HepG2 (cell line): Measurements from ENCODE around the gene SCRN3. TPM values are rescaled to one million over a fixed set of nuclear protein-coding genes. Genes with fewer than 3 reads are reported as not detected.
A peak's percentile ranks its signal among the peaks of the same experiment; 100 is the strongest.

ENCODE experiments used
- CCDC6 ChIP-seq: sonication (generic); formaldehyde crosslinking; IDR thresholded peaks from 2 replicates; pipeline ENCODE4 v1.8.1; 2022; ENCODE audit warnings: mild to moderate bottlenecking, missing genetic modification reagents, moderate library complexity
- ETV6 ChIP-seq: sonication (generic); formaldehyde crosslinking; conservative IDR thresholded peaks from 2 replicates; pipeline ENCODE4 v1.4.0; 2020; ENCODE audit warnings: missing genetic modification reagents
- GABPA ChIP-seq, 2 experiments: IDR thresholded peaks; 2 replicates each; pipeline ENCODE4 v1.6.1; 2011 to 2016; ENCODE audit warnings: low read depth in 2 of 2, low read length in 1 of 2, missing biosample characterization in 1 of 2, missing genetic modification characterization in 1 of 2
- GFI1 ChIP-seq: sonication (generic); formaldehyde crosslinking; IDR thresholded peaks from 2 replicates; pipeline ENCODE4 v1.5.0; 2020; ENCODE audit warnings: missing genetic modification reagents, mild to moderate bottlenecking, borderline replicate concordance
- NCOR1 ChIP-seq: fragments of 200-600 bp; sonication (generic); IDR thresholded peaks from 2 replicates; pipeline ENCODE4 v1.7.0; 2017; ENCODE audit warnings: antibody characterized with exemption, low read length, borderline replicate concordance
- NFE2 ChIP-seq: sonication (generic); formaldehyde crosslinking; IDR thresholded peaks from 2 replicates; pipeline ENCODE4 v1.4.0; 2020; ENCODE audit warnings: missing genetic modification reagents
- NPAS2 ChIP-seq: sonication (generic); formaldehyde crosslinking; IDR thresholded peaks from 2 replicates; pipeline ENCODE4 v1.8.0; 2022; ENCODE audit warnings: mild to moderate bottlenecking, missing genetic modification reagents, borderline replicate concordance
- PHF21A ChIP-seq: sonication (generic); formaldehyde crosslinking; IDR thresholded peaks from 2 replicates; pipeline ENCODE4 v1.5.0; 2020; ENCODE audit warnings: mild to moderate bottlenecking, missing genetic modification reagents
- POLR2G ChIP-seq: fragments of 200-400 bp; formaldehyde crosslinking; IDR thresholded peaks from 2 replicates; pipeline ENCODE4 v1.6.1; 2018; ENCODE audit warnings: mild to moderate bottlenecking, low read depth, low read length, moderate library complexity
- RAD51 ChIP-seq: fragments of 450-650 bp; IDR thresholded peaks from 2 replicates; pipeline ENCODE4 v1.6.1; 2016; ENCODE audit warnings: borderline replicate concordance
- RORA ChIP-seq: sonication (generic); formaldehyde crosslinking; IDR thresholded peaks from 2 replicates; pipeline ENCODE4 v1.5.0; 2020; ENCODE audit warnings: mild to moderate bottlenecking, missing genetic modification reagents, moderate library complexity
- ZBTB4 ChIP-seq: sonication (generic); formaldehyde crosslinking; IDR thresholded peaks from 2 replicates; pipeline ENCODE4 v1.4.0; 2020; ENCODE audit warnings: missing genetic modification reagents, mild to moderate bottlenecking, borderline replicate concordance
- ZFP1 ChIP-seq: IDR thresholded peaks from 2 replicates; pipeline ENCODE4 v1.6.1; 2016
- ZNF136 ChIP-seq: sonication (generic); formaldehyde crosslinking; IDR thresholded peaks from 2 replicates; pipeline ENCODE4 v1.8.1; 2022; ENCODE audit warnings: low read depth, mild to moderate bottlenecking, moderate library complexity, missing genetic modification reagents
- ZNF281 ChIP-seq: sonication (generic); formaldehyde crosslinking; IDR thresholded peaks from 2 replicates; pipeline ENCODE4 v1.4.0; 2020; ENCODE audit warnings: missing genetic modification reagents, borderline replicate concordance
- ZNF446 ChIP-seq: sonication (generic); formaldehyde crosslinking; IDR thresholded peaks from 2 replicates; pipeline ENCODE4 v1.5.0; 2020; ENCODE audit warnings: mild to moderate bottlenecking, missing genetic modification reagents
- polyA plus RNA-seq, 8 experiments: library from polyadenylated mRNA; depleted of rRNA in 3 of 8; stranded (reverse) in 7 of 8; unstranded in 1 of 8; fragments of >200 nt; fragmentation: Illumina TruSeq in 4 of 8; extraction: Trizol in 4 of 8; gene quantifications; 2 replicates each; pipeline versions ENCODE4 v1.2.1 to v1.2.3, GENCODE V29; 2011 to 2016; ENCODE audit warnings: low read depth in 4 of 8, missing spikeins in 1 of 8, mixed read lengths in 1 of 8; ENCODE audit not compliant: insufficient read depth in 1 of 8
- total RNA-seq, 5 experiments: library from RNA; depleted of rRNA; stranded (reverse); fragments of >200 nt; fragmentation: Illumina TruSeq; extraction: Trizol; gene quantifications; 2 replicates each; pipeline ENCODE4 v1.2.3, GENCODE V29; 2016; ENCODE audit warnings: low read depth in 1 of 5
- TF ChIP-seq, protein P1 (sequence below): sonication (generic); formaldehyde crosslinking; IDR thresholded peaks from 2 replicates; pipeline ENCODE4 v1.5.1; 2020; ENCODE audit warnings: mild to moderate bottlenecking, missing genetic modification reagents, borderline replicate concordance

SCRN3 gene
- total and polyA plus RNA-seq, 2 of the 13 experiments (the other 11 are each of a cell fraction or from before 2014, with no cell fraction given), result 6.6 to 11.3 TPM

DNA sequence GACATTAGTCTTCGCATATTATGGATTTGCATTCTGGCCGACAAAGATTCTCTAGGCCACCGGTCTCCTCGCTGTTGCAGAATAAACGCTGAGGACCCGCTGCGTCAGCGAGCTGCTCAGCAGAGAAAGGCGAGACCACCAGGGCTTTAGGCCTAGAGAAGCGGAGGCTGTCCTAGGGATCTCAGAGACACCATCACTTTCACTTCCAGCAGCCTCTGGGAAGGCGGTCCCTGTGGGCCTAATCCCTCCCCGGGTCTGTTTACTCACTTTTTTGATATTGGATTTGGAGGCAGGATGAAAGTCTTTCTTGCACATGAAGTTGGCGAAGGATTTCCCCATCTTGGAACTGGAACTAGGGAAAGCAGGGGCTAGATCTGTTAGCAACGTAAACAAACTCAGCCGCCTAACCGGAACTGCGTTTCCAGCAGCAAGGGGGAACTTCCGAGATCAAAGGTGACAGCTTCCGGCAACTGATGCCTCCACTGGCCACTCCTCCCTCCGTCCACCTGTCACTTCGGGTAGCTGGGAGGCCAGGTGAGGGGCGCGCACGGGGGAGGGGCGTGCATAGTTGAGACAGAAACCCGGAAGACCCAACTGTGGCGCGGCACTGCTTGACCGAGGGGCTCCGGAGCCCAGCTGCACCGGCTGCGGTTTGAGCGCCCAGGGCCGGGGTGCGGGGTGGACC is at the start of gene SCRN3 (continued):
- TF ChIP-seq ZNF281 (CRISPR knock-in tag) (peak; percentile 94), ZFP1 (no peak), NCOR1 (peak; percentile 38; the same call in 1 of the 2 replicates), ZBTB4 (no peak), ZNF136 (CRISPR knock-in tag) (no peak), ZNF446 (CRISPR knock-in tag) (no peak), RORA (CRISPR knock-in tag) (no peak; the same call in 1 of the 2 replicates), POLR2G (peak; percentile 96), GABPA (IDR thresholded peaks at IDR 0.05; ENCODE audit: low read depth, low read length) (peak; percentile 94), GABPA (CRISPR knock-in tag; IDR thresholded peaks at IDR 0.05; ENCODE audit: low read depth) (peak; percentile 99), NFE2 (CRISPR knock-in tag) (no peak), PHF21A (CRISPR knock-in tag) (peak; percentile 56; the same call in 1 of the 2 replicates), GFI1 (CRISPR knock-in tag) (0 out of 2 replicates have a peak, but pooled peaks have one; percentile 25), CCDC6 (CRISPR knock-in tag) (peak; percentile 81), RAD51 (no peak), NPAS2 (CRISPR knock-in tag) (no peak), ETV6 (0 out of 2 replicates have a peak, but pooled peaks have one; percentile 61)
- TF ChIP-seq, protein P1, sequence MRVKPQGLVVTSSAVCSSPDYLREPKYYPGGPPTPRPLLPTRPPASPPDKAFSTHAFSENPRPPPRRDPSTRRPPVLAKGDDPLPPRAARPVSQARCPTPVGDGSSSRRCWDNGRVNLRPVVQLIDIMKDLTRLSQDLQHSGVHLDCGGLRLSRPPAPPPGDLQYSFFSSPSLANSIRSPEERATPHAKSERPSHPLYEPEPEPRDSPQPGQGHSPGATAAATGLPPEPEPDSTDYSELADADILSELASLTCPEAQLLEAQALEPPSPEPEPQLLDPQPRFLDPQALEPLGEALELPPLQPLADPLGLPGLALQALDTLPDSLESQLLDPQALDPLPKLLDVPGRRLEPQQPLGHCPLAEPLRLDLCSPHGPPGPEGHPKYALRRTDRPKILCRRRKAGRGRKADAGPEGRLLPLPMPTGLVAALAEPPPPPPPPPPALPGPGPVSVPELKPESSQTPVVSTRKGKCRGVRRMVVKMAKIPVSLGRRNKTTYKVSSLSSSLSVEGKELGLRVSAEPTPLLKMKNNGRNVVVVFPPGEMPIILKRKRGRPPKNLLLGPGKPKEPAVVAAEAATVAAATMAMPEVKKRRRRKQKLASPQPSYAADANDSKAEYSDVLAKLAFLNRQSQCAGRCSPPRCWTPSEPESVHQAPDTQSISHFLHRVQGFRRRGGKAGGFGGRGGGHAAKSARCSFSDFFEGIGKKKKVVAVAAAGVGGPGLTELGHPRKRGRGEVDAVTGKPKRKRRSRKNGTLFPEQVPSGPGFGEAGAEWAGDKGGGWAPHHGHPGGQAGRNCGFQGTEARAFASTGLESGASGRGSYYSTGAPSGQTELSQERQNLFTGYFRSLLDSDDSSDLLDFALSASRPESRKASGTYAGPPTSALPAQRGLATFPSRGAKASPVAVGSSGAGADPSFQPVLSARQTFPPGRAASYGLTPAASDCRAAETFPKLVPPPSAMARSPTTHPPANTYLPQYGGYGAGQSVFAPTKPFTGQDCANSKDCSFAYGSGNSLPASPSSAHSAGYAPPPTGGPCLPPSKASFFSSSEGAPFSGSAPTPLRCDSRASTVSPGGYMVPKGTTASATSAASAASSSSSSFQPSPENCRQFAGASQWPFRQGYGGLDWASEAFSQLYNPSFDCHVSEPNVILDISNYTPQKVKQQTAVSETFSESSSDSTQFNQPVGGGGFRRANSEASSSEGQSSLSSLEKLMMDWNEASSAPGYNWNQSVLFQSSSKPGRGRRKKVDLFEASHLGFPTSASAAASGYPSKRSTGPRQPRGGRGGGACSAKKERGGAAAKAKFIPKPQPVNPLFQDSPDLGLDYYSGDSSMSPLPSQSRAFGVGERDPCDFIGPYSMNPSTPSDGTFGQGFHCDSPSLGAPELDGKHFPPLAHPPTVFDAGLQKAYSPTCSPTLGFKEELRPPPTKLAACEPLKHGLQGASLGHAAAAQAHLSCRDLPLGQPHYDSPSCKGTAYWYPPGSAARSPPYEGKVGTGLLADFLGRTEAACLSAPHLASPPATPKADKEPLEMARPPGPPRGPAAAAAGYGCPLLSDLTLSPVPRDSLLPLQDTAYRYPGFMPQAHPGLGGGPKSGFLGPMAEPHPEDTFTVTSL (CRISPR knock-in tag), result no peak
